Neural cell (in vitro differentiated cells): Measurements from ENCODE around the gene PLGLB1. TPM values are rescaled to one million over a fixed set of nuclear protein-coding genes. Genes with fewer than 3 reads are reported as not detected.
"Not testable (repeated sequence)": the region's sequence is repeated elsewhere in the genome, so short reads cannot be mapped to it uniquely, and the experiment has no call there.

ENCODE experiments used
- H2AFZ ChIP-seq: fragments of 200-600, 300-800 bp; sonication (generic), shearing (Covaris generic); 2 replicates; pipeline ENCODE4 v1.6.0; 2014; ENCODE audit warnings: low read depth, mild to moderate bottlenecking, antibody characterized with exemption, low read length, moderate library complexity
- H3F3A ChIP-seq: fragments of 200-600 bp; shearing (Covaris generic); 2 replicates; pipeline ENCODE4 v1.6.1; 2016; ENCODE audit warnings: mild to moderate bottlenecking, moderate library complexity, mixed read lengths, antibody characterized with exemption, low read length; ENCODE audit not compliant: insufficient read depth, poor library complexity, severe bottlenecking
- H3K27ac ChIP-seq: fragments of 200-600, 300-800 bp; sonication (generic), shearing (Covaris generic); 2 replicates; pipeline ENCODE4 v1.5.1; 2014; ENCODE audit warnings: mild to moderate bottlenecking, low read length, moderate library complexity
- H3K27me3 ChIP-seq: fragments of 300-800, 200-600 bp; sonication (generic), shearing (Covaris generic); 2 replicates; pipeline ENCODE4 v1.6.0; 2014; ENCODE audit warnings: mild to moderate bottlenecking, low read depth, low read length, moderate library complexity; ENCODE audit not compliant: insufficient read depth
- H3K36me3 ChIP-seq: fragments of 300-800, 200-600 bp; sonication (generic), shearing (Covaris generic); 2 replicates; pipeline ENCODE4 v1.5.1; 2014; ENCODE audit warnings: mild to moderate bottlenecking, antibody characterized with exemption, low read length, moderate library complexity; ENCODE audit not compliant: insufficient read depth
- H3K4me2 ChIP-seq: fragments of 300-800, 200-600 bp; sonication (generic), shearing (Covaris generic); 2 replicates; pipeline ENCODE4 v1.6.0; 2014; ENCODE audit warnings: mild to moderate bottlenecking, low read length
- H3K4me3 ChIP-seq: fragments of 300-800, 200-600 bp; sonication (generic), shearing (Covaris generic); 2 replicates; pipeline ENCODE4 v1.5.1; 2014; ENCODE audit warnings: mild to moderate bottlenecking, low read length, moderate library complexity
- H3K79me2 ChIP-seq: fragments of 200-600 bp; shearing (Covaris generic); replicated peaks from 2 replicates; pipeline ENCODE4 v1.6.0; 2014; ENCODE audit warnings: mild to moderate bottlenecking, low read length, moderate library complexity; ENCODE audit not compliant: insufficient read depth
- H3K9ac ChIP-seq: fragments of 300-800, 200-600 bp; sonication (generic), shearing (Covaris generic); 2 replicates; pipeline ENCODE4 v1.6.1; 2016; ENCODE audit warnings: mild to moderate bottlenecking, low read length, mixed read lengths
- H3K9me2 ChIP-seq: fragments of 200-600 bp; shearing (Covaris generic); 2 replicates; pipeline ENCODE4 v1.6.1; 2016; ENCODE audit warnings: mild to moderate bottlenecking, low read length, mixed read lengths; ENCODE audit not compliant: insufficient read depth
- H3K9me3 ChIP-seq: fragments of 200-600, 300-800 bp; sonication (generic), shearing (Covaris generic); 2 replicates; pipeline ENCODE4 v1.6.1; 2016; ENCODE audit warnings: mild to moderate bottlenecking, mixed run types, low read length, moderate library complexity, mixed read lengths
- H4K20me1 ChIP-seq: fragments of 200-600 bp; shearing (Covaris generic); 2 replicates; pipeline ENCODE4 v1.6.1; 2016; ENCODE audit warnings: mild to moderate bottlenecking, mixed run types; ENCODE audit not compliant: insufficient read depth
- polyA plus RNA-seq: library from polyadenylated mRNA; depleted of rRNA; stranded (reverse); fragments of >200 nt; gene quantifications from 2 replicates; pipeline ENCODE4 v1.2.3, GENCODE V29; 2014

PLGLB1 gene
- polyA plus RNA-seq, 1 donor from 2014 or later = 20.2 TPM

- not testable (repeated sequence) for H3K9me3 ChIP-seq, H3F3A ChIP-seq, H3K9me2 ChIP-seq, H3K9ac ChIP-seq, H4K20me1 ChIP-seq, H3K27me3 ChIP-seq, H3K4me3 ChIP-seq, H3K4me2 ChIP-seq, H3K79me2 ChIP-seq, H3K36me3 ChIP-seq, H2AFZ ChIP-seq, H3K27ac ChIP-seq
These were observed 19.8 kb upstream of the PLGLB1 start for GRCh38 chr2:87041321-87041978.

GRCh38 chr2:87028607-87029006, 7.0 kb upstream of the PLGLB1 start:
- not testable (repeated sequence) for H3K9me2 ChIP-seq, H3K9ac ChIP-seq, H3K4me2 ChIP-seq, H3F3A ChIP-seq, H3K27ac ChIP-seq, H3K4me3 ChIP-seq, H3K79me2 ChIP-seq, H3K27me3 ChIP-seq, H2AFZ ChIP-seq, H3K36me3 ChIP-seq, H4K20me1 ChIP-seq, H3K9me3 ChIP-seq

- not testable (repeated sequence) for H3K9me2 ChIP-seq, H4K20me1 ChIP-seq, H2AFZ ChIP-seq, H3K36me3 ChIP-seq, H3K4me3 ChIP-seq, H3K4me2 ChIP-seq, H3K9ac ChIP-seq, H3K27ac ChIP-seq, H3F3A ChIP-seq, H3K9me3 ChIP-seq, H3K27me3 ChIP-seq, H3K79me2 ChIP-seq
These were observed 5.2 kb upstream of the PLGLB1 start for GRCh38 chr2:87026816-87027215.

- H3K9me2 ChIP-seq, H3K36me3 ChIP-seq: not testable (repeated sequence)
These were observed 4.3 kb upstream of the PLGLB1 start for GRCh38 chr2:87025927-87026326.

GRCh38 chr2:87023988-87024615, 2.5 kb upstream of the PLGLB1 start:
- not testable (repeated sequence) for H2AFZ ChIP-seq, H3K36me3 ChIP-seq, H3K9me2 ChIP-seq, H3K79me2 ChIP-seq, H3K4me3 ChIP-seq, H3K9me3 ChIP-seq, H3K9ac ChIP-seq, H4K20me1 ChIP-seq, H3K27me3 ChIP-seq, H3K27ac ChIP-seq, H3K4me2 ChIP-seq, H3F3A ChIP-seq

More at GRCh38 chr2:87025927-87026326, 4.3 kb upstream of the PLGLB1 start:
- not testable (repeated sequence) for H3K27ac ChIP-seq, H3K27me3 ChIP-seq, H3K4me3 ChIP-seq, H3K9me3 ChIP-seq, H3K79me2 ChIP-seq, H3K4me2 ChIP-seq, H3K9ac ChIP-seq, H2AFZ ChIP-seq, H4K20me1 ChIP-seq, H3F3A ChIP-seq

GRCh38 chr2:87021043-87021442, 601 bp downstream of the PLGLB1 start:
- not testable (repeated sequence) for H3K9me2 ChIP-seq, H3K79me2 ChIP-seq, H3K27me3 ChIP-seq, H3K9me3 ChIP-seq, H3F3A ChIP-seq, H3K4me2 ChIP-seq, H3K27ac ChIP-seq, H3K36me3 ChIP-seq, H2AFZ ChIP-seq, H3K4me3 ChIP-seq, H4K20me1 ChIP-seq, H3K9ac ChIP-seq

- H3K9me3 ChIP-seq, H2AFZ ChIP-seq, H3K27me3 ChIP-seq, H3K36me3 ChIP-seq, H4K20me1 ChIP-seq, H3K4me3 ChIP-seq, H3K4me2 ChIP-seq, H3F3A ChIP-seq, H3K27ac ChIP-seq, H3K9ac ChIP-seq, H3K79me2 ChIP-seq, H3K9me2 ChIP-seq: not testable (repeated sequence)
These were observed 2.6 kb downstream of the PLGLB1 start for GRCh38 chr2:87019053-87019452.

DNA sequence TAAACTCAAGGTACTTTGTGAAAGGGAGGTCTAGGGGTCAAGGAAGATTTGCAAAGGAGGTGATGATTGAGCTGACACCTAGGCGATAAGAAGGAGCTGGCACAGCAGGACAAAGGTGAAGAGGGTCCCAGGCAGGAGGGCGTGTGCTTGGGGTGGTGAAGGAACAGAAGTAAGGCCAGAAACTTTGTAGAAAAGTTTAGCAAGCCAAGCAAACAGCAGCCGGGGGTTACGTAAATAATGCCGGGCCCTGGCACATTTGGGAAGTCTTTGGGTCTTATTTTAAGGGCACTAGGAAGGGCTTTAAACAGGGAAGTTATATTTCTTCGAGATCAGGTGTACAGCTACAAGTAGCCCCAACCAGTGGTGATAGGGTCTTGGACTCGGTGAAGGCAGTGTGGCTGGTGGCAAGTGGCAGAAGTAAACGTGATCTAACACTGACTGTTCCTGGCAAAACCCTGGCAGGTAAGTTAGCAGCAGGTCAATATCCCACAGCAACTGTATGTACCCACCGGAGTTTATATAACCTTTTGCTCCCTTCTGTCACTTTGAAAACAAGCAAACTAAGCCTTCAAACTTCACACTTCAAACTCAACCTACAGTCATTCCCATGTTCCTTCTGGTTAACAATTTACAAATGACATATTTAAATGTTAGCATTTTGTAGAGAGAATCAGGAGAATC, 7.0 kb downstream of the PLGLB1 start:
- not testable (repeated sequence) for H3K36me3 ChIP-seq, H3K4me3 ChIP-seq, H3K9me2 ChIP-seq, H3F3A ChIP-seq, H3K4me2 ChIP-seq, H3K9me3 ChIP-seq, H3K9ac ChIP-seq, H4K20me1 ChIP-seq, H3K27ac ChIP-seq, H3K79me2 ChIP-seq, H3K27me3 ChIP-seq, H2AFZ ChIP-seq
